HG03575 (cell line): Measurements from ENCODE around the gene SFXN3.

Source experiments
- ATAC-seq: cut with Tn5 transposase; IDR thresholded peaks from one replicate; pipeline ENCODE4 v1.9.1; 2021; ENCODE audit not compliant: unreplicated experiment, insufficient number of reproducible peaks, low FRiP score; ENCODE audit errors: extremely low read depth

Gene SFXN3

GRCh38 chr10:101012525-101013364 is 18.3 kb upstream of the SFXN3 start:
- peak; percentile 65 for ATAC-seq

- ATAC-seq: no peak
These were observed 17.6 kb upstream of the SFXN3 start for GRCh38 chr10:101013365-101013825.

- no peak for ATAC-seq
These were observed 16.7 kb upstream of the SFXN3 start for GRCh38 chr10:101014230-101014884.

- no peak for ATAC-seq
These were observed 16.0 kb upstream of the SFXN3 start for GRCh38 chr10:101014966-101015581.

- no peak for ATAC-seq
These were observed 15.5 kb upstream of the SFXN3 start for GRCh38 chr10:101015582-101015973.

- ATAC-seq: no peak
These were observed 14.2 kb upstream of the SFXN3 start for GRCh38 chr10:101016814-101017213.

GRCh38 chr10:101018118-101018599 is 12.9 kb upstream of the SFXN3 start:
- no peak for ATAC-seq

GRCh38 chr10:101018600-101019439 is 12.2 kb upstream of the SFXN3 start:
- ATAC-seq: no peak

- no peak for ATAC-seq
These were observed 11.7 kb upstream of the SFXN3 start for GRCh38 chr10:101019440-101019703.

- no peak for ATAC-seq
These were observed 10.5 kb upstream of the SFXN3 start for GRCh38 chr10:101020427-101021075.

- ATAC-seq: no peak
These were observed 9.8 kb upstream of the SFXN3 start for GRCh38 chr10:101021239-101021638.

- no peak for ATAC-seq
These were observed 9.3 kb upstream of the SFXN3 start for GRCh38 chr10:101021692-101022251.

GRCh38 chr10:101022967-101023705 is 7.9 kb upstream of the SFXN3 start:
- ATAC-seq: no peak

- no peak for ATAC-seq
These were observed 3.8 kb upstream of the SFXN3 start for GRCh38 chr10:101027106-101027720.

- ATAC-seq: no peak
These were observed 2.3 kb upstream of the SFXN3 start for GRCh38 chr10:101028446-101029337.

GRCh38 chr10:101029520-101030295 is 1.3 kb upstream of the SFXN3 start:
- ATAC-seq: no peak
